Endometrium (tissue), 2 donors: ENCODE data around the gene KNSTRN.

Experiments
- FAIRE-seq: peaks from 2 replicates; lab custom pipeline; 2012; peaks lifted over from hg19 to GRCh38; lab: Jason Lieb, UNC
- donor health status: control.
- donor health status: control.

The KNSTRN gene

DNA sequence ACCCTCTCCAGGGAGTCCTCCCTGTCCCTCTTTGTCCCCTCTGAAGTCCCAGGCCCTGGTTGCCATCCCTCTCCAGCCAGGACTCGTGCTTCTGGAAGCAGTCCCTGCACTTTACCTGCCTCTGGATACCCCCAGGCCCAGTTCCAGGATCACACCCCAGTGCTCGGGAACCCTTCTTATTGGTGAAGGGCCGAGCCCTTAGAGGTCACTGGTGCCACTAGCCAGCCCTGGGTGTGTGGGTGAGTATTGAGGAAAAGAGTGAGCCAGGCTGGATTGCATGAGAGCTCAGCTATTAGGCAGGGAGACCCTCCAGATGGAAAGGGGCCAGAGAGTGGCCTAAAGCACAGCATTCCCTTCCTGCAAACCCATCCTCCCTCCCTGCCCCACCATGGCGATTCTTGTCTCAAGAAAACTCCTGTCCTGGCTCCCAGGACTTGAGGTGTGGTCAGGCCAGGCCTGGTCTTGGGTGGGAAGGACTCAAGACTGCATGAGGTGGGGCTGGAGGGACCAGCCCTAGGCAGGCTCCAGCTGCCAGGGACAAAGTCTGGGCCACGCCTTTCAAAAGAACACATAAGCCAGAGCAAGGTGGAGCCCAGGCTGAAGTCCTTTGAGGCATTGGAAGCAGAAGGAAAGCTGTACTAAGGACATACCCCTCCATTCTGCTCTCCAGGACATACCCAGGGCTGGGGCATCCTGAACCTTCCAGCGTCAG, 36.5 kb upstream of the KNSTRN start:
- FAIRE-seq: no peak

DNA sequence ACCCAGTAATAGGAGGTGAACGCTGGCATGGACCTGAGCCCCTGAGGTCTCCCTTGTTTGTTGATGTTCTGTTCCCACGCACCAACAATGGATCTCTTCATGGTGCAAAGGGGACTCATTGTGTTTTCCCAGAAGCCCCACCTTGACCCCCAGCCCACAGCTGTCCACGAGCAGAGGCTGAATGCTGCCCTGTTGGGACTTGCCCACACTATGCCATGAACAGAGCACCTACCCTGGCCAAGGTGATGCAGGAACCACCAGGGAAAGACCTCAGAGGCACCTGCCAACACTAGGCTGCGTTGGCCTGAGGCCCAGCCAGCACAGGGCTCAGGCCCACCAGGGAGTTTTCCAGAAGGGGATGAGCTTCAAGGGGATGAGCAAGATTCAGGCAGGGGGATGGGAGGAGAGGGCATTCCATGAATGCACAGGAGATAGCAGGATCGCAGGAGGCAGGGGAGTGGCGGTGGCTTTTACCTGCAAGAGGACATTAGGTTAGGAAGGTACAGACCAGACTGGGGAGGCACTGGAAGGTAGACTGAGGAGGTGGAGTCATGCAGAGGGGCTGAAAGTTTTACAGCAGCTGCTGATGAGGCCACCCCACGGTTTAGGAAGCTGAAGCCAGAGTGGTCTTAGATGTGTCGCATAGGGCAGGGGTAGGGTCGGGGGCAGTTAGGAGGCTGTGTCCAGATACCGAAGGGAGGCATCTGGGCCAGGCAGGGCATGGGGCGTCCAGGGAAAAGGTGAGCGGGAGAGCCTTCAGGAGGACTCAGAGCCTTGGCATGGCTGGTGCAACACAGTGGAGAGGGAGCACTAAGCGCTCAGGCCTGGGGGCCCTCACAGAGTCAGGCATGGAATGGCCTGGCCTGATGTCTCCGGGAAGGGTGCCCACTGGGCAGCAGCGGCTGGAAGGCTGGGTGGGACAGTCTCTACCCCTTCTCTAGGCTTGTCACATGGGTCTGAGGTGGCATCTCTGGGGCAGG, 35.7 kb upstream of the KNSTRN start:
- FAIRE-seq: no peak

DNA sequence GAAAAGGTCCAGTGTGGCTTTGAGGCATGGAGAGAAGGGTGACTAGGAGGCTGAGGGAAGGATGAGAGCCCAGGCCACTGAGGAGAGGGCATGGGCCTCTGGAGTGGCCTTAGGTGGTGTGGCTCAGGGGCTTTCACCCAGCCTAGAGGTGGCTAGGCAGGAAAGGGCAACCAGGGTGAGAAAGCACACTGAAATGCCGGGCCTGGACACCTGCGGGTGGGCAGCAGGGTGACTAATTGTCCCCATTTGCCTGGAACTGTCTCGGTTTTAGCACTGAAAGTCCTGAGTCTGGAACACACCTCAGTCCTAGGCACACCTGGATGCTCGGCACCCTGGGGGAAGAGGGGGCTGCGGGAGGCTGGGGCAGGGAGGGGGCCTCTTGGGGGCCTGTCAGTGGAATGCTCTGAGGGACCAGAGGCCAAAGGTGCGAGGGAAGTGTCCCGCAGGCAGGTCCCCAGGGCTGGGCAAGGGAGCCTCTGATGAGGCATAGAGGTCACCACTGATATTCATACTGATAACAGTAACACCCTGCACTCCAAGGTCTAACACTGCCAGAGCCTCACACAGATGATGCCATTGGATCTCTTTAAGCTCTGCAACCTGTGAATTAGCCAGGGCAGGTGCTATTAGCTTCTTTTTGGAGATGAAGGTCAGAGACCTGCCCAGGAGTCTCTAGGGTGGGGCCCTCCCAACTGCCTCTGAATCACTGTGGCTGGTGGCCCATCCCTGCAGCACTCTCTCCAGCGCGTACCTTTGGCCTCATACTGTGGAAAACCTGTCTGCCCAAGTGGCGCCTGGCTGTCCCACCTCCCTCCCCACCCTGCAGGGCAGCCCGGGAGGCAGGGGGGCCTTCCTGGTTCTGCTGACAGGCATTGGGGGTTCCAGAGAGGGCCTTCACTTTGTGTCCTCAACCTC, 34.7 kb upstream of the KNSTRN start:
- no peak for FAIRE-seq

DNA sequence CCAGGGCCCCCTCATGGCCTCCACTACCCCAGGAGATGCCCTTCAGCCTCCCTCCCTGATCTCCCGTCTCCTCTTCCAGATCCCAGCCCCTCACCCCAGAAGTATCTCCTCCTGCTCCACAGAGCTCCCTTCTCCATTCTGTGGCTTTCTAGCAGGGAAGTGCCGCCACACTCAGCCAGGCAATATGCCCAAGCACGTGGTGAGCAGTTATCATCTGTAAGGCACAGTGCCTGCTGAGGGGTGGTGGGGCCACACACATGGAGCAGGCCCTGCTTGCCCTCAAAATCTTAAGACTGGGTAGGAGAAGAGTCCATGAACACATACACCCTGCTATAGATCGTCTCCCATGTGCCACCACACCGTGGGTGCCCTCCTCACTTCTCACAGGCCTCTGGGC, 34.0 kb upstream of the KNSTRN start:
- FAIRE-seq: no peak

DNA sequence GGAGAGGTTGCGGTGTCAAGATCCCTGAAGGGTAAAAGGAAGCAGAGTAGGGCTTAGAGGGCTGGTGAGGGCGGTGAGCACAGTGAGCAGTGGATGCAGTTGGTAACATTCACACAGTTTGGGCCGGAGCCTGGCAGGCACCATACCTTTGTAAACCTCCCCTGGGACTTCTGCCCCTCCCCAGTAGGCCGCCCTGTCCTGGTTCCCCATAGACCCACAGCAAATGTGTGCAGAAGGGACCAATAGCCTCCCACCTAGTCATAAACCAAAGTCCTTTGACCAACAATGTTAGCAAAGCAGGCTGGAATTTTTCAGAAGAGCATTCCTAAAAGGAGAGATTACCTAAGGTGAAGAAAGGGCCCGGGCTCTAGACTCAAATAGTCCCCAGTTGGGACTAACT, 33.4 kb upstream of the KNSTRN start:
- FAIRE-seq: no peak

DNA sequence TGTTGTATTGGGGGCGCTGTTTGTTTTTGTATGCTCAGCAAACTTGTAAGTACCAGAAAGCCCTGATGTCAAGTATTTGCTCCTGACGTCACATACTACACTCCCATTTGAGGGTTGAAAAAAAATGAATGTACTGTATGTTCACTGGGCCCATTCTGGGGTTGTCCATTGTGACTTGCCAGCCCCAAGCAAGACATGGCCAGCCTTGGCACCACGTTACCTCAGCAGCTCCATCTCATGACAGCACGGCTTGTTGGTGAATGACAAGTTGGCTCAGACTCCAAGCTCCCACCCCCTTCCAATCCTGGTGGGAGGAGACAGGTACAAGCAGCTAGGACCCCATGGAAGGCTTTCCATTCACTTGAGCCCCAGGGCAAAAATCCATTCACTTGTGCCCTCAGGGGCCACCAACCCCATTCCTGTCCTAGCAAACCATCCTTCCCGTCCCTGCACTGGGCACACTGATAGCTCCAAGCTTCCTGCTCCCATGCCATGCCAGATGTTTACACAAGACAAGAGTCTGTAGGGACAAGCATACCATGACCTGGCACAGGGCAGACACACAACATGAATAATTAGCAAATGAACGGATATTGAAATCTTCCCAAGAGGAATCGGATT, 30.1 kb upstream of the KNSTRN start:
- FAIRE-seq: no peak

DNA sequence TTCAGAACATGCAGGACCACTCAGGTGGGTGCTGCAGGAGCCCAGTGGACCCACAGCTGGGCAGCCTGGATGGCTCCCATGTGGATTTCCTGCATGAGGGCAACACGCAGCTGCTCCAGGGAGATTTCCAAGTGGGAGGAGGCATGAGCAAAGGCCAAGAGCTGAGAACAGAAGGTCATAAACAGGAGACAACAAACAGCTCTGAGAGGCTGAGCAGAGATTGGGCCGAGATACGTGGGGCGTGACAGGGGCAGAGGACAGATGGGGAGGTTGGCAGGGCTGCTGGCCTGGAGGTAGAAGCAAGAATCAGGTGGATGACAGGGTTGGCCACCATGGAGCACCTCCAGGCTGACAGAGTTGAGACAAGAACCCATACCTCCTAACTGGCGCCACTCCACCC, 28.8 kb upstream of the KNSTRN start:
- no peak for FAIRE-seq

DNA sequence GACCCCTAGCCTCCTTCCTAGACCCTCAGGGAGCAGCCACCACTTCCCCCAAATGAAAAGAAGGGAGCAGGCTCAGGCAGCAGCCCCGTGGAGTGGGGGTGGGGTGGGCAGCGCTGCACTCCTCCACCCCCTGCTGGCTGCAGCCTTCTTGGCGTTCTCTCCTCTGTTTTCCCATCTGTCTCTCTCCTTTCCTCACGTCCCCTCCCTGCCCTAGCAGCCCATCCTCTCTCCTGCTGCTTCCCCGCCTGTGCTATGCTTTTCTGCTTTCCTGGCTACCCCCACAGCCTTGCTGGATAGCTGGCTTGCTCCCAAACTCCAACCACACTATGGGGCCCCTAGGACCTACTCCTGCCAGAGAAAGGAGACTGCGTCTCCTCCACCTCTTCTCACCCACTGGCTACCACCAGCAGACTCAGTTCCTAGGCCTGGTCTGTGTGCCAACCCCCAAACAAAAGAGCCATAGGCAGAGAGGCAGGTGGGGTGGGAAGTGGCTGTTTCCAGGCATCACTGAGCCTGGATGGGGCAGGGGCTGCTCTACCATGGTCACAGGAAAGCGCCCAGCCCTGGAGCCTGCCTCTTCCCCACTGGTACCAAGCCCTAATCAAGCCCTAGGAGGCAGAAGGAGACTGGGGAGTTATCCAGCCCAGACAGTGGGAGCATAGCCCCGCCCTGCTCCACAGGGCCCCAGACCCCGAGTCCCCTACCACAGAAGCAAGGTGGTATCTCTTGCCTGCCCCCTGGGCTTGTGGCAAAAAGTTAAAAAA, 27.9 kb upstream of the KNSTRN start:
- no peak for FAIRE-seq

DNA sequence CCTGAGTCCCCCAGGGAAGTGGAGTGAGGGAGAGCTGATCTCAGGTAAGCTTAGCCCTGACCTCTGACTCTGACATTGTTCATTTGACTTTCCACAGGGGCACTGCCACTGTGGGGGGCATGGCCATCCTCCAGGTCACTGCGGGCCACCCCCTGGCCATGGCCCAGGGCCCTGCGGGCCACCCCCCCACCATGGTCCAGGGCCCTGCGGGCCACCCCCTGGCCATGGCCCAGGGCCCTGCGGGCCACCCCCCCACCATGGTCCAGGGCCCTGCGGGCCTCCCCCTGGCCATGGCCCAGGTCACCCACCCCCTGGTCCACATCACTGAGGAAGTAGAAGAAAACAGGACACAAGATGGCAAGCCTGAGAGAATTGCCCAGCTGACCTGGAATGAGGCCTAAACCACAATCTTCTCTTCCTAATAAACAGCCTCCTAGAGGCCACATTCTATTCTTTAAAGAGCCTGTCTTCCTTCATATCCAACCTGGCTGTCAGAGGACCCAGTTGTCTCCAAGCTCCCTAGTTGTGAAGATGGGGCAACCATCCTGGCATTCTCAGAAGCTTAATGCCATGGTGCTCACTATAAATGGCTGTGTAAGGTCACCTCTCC, 26.4 kb upstream of the KNSTRN start:
- FAIRE-seq: no peak

DNA sequence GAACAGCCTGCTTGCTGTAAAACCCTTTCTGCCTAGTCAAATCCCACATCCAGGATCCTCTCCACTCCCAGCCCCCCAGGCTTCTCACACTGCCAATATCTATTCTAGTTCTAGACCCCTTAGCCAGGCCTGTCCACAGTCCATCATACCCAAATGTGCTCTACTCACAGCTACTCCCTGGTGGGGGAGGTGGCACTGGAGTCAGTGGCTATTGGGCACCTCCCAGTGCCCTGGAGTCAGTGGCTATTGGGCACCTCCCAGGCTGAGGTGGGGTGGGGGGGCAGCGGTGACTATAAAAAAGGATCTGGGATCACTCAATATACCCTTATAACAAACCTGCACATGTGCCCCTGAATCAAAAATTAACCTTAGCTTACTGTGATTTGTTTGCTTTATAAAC, 25.3 kb upstream of the KNSTRN start:
- no peak for FAIRE-seq

DNA sequence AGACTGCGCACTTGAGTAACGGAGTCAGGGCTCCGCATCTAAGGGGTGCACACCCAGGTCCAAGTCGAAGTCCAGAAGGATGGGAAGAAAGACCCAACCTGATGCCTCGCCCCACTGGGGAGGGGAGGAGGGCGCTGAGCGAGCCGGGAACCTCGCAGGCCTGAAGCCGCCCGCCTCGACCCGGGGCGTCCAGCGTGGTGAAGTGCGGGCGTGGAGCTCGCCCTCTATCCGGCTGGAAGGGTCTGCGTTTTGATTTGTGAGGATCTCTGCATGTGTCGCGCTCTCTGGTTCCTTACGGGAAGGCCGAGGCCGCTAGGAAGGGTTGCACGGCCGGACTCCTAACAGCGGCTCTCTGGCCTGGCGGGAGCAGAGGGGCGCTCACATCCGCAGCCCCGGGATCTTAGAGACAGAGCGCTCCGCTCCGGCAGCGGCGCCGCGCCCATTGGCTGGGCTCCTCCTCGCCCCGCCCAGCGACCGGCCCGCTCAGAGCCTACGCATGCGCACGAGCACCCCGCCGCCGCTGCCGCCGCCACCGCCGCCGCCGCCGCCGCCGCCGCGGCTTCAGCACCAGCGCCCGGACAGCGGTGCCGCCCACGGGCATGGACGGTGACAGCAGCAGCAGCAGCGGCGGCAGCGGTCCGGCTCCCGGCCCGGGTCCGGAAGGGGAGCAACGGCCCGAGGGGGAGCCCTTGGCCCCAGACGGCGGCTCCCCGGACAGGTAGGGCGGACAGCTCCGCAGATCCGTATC, 24.6 kb upstream of the KNSTRN start, which contains the start of gene DISP2:
Gene DISP2 (plus strand): TSS at position 497 of the 748 bp plus-strand sequence. CDS start 103 bp downstream, at position 600.
- no peak for FAIRE-seq

DNA sequence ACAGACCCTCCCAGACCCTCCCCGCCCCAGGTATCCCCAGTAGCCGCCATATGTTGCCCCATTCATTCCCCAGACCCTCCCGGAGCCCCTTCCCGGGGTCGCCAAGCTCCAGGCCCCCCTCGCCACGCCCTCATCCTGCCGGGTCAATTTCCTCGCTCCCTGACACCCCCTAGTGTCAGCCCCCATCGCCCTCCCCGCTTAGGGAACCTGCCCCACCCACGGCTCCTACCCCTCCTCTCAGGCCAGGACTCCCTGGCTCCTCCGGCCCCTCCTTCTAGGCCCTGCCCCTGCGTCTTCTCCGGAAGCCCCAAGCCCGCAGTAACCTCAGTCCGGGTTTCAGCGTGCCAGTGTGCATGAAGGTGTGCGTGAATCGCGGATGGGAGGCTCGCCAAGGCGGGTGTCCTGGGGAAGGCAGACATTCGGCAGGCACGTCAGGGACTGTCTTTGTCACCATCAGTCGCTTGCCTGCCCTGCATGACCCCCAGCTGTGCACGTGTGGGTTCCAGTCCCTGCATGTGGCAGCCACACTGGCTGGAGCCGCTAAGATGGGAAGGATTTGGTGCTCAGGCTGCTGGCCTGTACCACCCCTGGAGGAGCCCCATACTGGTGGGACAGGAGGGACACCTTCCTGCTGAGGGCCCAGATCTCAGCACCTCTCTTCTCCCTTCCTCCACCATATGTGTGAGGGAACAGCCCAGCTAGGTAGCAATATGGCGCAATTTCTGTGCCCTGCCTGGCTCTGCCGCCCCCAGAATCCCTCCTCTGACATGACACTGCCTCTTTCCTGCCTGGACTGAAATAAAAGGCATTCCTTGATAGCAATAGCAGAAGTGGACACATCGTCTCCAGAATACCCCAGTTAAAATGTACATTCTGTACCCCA, 23.8 kb upstream of the KNSTRN start:
- FAIRE-seq: no peak

DNA sequence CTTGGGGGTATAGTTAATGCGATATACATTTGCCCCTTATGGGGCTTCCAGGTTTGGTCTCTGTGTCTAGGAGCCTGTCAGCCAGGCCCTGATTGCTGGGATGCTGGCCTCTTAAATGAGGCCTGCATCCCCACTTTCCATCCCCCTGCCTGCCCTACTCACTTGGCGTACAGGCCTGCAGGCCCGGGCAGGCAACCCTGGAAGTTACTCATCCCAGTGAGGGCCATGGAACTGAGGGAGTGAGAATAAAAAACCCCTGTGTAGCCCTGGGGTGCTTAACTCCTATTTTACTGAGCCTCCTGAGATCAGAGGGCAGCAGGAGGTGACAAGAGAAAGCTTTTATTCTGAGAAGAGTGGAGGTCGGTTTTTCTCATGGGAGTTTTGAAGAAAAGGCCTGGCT, 22.5 kb upstream of the KNSTRN start:
- no peak for FAIRE-seq

DNA sequence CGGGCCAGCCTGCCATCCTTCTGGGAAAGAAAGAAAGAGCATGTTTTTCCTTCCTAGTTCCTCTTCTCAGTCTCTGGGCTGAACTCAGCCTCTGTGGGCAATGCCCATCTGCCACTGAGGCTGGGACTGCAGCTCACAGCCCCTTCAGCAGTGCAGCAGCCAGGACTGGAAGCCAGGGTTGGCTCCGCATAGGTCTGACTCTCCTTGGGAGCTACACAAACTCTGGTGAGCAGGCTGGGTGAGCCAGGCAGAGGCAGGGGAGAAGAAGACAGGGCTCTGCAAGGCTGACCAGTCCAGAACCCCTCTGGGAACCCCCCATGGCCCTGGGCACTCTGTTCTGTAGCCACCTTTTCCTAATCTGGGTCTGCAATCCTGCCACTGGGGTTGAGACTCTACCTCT, 20.9 kb upstream of the KNSTRN start:
- FAIRE-seq: no peak

DNA sequence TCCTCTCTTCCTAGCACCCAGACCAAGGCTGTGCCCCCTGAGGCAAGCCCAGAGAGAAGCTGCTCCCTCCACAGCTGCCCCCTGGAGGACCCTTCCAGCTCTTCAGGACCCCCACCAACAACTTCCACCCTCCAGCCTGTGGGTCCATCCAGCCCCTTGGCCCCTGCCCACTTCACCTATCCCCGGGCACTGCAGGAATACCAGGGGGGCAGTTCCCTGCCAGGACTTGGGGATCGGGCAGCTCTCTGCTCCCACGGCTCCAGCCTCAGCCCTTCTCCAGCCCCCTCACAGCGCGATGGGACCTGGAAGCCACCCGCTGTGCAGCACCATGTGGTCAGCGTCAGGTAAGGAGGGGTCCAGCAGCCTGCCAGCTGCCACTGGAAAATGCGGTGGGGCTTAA, 18.9 kb upstream of the KNSTRN start:
- FAIRE-seq: no peak

DNA sequence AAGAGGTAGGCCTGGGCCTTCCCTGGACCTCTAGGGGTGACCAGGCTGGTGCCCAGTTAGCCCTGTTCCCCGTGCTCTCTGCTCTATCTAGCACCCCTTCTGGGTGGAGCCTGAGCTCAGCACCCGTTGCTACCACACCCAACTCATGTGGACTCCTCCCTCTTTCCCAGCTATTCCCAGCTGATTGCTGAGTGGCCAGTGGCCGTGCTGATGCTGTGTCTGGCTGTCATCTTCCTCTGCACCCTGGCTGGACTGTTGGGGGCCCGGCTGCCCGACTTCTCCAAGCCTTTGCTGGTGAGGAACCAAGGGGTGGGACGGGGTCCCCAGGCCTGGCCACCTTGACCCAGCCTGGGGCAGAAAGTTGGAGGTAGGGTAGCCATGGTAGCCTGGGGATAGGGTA, 18.3 kb upstream of the KNSTRN start:
- FAIRE-seq: no peak

DNA sequence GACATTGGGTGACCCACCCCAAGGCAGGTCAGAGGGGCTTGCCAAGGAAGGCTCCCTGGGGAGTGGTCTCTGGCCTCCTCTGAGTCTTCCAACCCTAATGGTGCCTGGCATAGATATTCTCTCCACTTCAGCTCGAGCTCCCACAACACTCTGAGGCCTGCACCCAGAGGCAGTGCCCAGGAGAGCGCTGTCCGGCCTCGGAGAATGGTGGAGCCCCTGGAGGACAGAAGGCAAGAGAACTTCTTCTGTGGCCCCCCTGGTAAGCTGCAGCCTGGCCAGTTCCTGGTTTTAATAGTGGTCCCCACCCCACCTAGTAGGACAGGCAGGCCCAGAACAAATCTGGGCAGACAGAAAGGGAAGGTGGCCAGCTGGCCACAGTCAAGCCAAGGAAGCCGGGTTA, 17.5 kb upstream of the KNSTRN start:
- FAIRE-seq: no peak

DNA sequence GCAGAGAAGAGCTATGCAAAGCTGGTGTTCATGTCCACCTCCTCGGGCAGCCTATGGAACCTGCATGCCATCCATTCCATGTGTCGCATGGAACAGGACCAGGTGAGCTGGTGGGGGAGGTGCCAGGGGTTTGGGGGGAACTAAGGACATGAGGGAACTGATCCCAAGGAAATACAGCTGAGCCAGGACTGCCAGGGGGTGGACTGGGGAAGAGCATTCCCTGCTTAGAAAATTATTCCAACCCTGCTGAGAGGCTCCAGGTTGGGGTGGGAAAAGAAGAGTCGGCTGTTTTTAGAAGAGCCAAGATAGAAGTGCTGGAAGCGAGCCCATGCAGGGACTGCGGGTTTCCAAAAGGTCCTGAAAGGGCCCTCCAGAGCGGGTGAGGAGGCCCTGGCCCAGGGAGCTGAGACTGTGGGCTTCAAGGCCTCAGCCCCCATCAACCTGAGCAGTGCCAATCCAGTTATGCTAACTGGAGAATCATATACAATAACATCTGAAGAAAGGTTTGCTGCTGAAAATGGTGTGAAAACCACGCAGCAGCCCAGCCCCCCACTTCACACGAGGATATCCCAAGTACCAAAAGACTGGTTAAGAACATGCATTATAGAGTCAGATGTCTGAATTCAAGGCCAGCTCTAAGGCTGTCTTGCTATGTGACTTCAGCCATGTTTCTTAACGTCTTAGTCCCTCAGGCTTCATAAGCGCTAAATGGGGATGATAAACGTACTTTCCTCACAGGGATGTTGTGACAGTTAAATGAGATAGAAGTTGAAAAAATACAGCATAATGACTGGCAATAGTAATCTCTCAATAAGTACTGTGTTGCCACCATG, 16.7 kb upstream of the KNSTRN start:
- no peak for FAIRE-seq
